GM19397 (cell line): ENCODE data around the gene YDJC.
"Not testable (repeated sequence)": the region's sequence is repeated elsewhere in the genome, so short reads cannot be mapped to it uniquely, and the experiment has no call there.

ENCODE experiments used
- ATAC-seq: cut with Tn5 transposase; IDR thresholded peaks from one replicate; pipeline ENCODE4 v1.9.1; 2021; ENCODE audit warnings: mild to moderate bottlenecking, moderate library complexity; ENCODE audit not compliant: unreplicated experiment

Gene YDJC

DNA sequence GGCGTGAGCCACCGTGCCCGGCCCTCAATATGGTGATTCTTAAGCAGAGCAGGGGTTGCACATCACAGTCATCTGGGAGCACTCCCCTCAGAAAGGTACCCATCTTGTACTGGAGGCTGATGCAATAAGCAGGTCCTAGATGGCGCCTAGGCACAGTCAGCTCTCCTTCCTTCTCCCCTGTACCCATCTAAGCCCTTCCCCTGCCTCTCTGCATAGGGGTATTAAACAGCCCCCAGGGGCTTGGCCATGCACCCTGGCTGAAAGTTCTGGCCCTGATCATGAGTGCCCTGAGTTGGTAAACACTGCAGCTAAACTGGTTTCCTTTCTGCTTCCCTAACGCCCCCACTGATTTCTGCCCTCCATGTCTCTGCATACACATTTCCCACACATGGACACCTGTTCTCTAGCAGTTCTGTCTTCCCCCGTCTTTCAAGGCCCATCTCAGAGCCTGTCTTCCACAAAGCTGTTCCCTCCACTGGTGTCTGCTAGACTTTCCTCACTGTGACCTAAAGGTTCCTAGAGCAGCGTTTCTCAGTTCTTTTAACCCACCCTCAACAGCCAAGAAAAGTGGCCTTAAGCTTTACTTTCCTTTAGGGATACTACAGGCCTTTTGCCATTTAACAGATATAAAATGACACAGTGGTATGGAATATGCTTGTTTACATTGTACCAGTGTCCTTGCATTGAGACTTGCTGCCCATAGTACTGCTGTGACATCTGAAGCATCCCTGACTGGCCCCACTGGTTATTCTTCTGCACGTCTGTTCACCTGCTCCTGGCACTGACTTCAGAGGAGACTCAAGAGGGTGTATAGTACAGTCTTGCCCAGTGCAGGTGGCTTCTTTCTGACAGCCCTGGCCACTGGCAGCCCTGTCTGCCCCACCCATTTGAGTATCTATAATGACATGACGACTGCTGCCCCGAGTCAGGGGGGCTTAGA lies 46.8 kb downstream of the YDJC start:
- no peak for ATAC-seq

DNA sequence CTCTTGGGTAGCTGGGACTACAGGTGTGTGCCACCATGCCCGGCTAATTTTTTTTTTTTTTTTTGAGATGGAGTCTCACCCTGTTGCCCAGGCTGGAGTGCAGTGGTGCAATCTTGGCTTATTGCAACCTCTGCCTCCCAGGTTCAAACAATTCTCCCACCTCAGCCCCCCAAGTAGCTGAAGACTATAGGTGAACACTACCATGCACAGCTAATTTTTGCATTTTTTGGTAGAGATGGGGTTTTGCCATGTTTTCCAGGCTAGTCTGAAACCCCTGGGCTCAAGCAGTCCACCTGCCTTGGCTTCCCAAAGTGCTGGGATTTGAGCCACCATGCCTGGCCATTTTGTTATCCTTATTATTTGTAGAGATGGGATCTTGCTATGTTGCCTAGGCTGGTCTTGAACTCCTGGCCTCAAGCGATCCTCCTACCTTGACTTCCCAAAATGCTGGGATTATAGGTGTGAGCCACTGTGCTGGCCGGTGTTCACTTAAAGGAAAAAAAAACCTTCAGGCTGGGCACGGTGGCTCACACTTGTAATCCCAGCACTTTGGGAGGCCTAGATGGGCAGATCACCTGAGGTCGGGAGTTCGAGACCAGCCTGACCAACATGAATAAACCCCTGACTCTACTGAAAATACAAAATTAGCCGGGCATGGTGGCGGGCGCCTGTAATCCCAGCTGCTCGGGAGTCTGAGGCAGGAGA lies 48.7 kb downstream of the YDJC start:
- not testable (repeated sequence) for ATAC-seq

DNA sequence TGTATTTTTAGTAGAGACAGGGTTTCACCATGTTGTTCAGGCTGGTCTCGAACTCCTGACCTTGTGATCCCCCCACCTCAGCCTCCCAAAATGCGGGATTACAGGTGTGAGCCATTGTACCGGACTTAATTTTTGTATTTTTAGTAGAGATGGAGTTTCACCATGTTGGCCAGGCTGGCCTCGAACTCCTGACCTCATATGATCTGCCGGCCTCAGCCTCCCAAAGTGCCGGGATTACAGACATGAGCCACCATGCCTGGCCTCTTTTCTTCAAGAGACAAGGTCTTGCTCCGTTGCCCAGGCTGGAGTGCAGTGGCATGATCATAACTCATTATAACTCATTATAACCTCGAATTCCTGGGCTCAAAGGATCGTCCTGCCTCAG lies 49.2 kb downstream of the YDJC start:
- ATAC-seq, result not testable (repeated sequence)

DNA sequence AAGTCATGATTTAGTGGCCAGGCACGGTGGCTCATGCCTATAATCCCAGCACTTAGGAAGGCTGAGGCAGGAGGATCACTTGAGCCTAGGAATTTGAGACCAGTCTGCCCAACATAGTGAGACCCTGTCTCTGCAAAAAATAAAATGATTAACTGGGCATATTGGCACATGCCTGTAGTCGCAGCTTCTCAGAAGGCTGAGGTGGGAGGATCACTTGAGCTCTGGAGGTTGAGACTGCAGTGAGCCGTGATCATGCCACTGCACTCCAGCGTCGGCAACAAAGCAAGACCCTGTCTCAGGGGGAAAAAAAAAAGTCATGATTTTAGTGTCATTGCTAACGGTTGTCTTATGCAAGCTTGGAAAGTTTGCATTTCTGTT lies 50.4 kb downstream of the YDJC start:
- ATAC-seq, result no peak
